ENCODE data around the gene RASGEF1C.

GRCh38 chr5:180086816-180087399 lies 122.1 kb downstream of the RASGEF1C start:
- no peak for TF ChIP-seq CTCF (IDR thresholded peaks at IDR 0.05 in 8 of 11, conservative IDR thresholded peaks at IDR 0.05 in 3 of 11)
- TF ChIP-seq POLR2A (IDR thresholded peaks at IDR 0.05), result no peak
- no peak for TF ChIP-seq POLR2AphosphoS5 (IDR thresholded peaks at IDR 0.05)
